ENCODE results near the gene TMCO1.

DNA sequence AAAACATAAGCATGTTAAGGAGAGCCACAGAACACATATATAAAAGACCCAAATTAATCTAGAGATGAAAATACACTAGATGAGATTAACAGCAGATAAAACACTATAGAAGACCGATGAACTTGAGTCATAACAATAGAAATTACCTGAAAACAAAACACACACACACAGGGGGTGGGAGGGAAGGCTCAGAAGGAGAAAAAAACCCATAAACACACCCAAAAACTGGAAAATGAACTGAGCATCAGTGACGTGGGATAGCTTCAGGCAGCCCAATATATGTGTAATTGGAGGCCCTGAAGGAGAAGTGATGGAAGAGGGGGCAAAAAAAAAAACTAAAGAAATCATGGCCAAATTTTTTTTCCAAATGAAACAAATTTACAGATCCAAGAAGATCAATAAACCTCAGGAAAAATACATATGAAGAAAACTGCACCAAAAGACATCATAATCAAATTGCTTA, 81.7 kb downstream of the TMCO1 start:
- TF ChIP-seq, protein P1, sequence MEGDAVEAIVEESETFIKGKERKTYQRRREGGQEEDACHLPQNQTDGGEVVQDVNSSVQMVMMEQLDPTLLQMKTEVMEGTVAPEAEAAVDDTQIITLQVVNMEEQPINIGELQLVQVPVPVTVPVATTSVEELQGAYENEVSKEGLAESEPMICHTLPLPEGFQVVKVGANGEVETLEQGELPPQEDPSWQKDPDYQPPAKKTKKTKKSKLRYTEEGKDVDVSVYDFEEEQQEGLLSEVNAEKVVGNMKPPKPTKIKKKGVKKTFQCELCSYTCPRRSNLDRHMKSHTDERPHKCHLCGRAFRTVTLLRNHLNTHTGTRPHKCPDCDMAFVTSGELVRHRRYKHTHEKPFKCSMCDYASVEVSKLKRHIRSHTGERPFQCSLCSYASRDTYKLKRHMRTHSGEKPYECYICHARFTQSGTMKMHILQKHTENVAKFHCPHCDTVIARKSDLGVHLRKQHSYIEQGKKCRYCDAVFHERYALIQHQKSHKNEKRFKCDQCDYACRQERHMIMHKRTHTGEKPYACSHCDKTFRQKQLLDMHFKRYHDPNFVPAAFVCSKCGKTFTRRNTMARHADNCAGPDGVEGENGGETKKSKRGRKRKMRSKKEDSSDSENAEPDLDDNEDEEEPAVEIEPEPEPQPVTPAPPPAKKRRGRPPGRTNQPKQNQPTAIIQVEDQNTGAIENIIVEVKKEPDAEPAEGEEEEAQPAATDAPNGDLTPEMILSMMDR (IDR thresholded peaks at IDR 0.05): no peak
- TF ChIP-seq POLR2A (IDR thresholded peaks at IDR 0.05): no peak
